Loucy (cell line): Measurements from ENCODE around the gene P4HA1.
"Not testable (repeated sequence)": the region's sequence is repeated elsewhere in the genome, so short reads cannot be mapped to it uniquely, and the experiment has no call there.

Experiments used
- H2AFZ ChIP-seq: fragments of 200-600 bp; sonication (generic); 2 replicates; pipeline ENCODE4 v1.6.0; 2016; ENCODE audit warnings: antibody characterized with exemption, mild to moderate bottlenecking, low read length, moderate library complexity
- H3F3A ChIP-seq: fragments of 200-600 bp; 2 replicates; pipeline ENCODE4 v1.6.0; 2016; ENCODE audit warnings: antibody characterized with exemption, low read depth, mild to moderate bottlenecking
- H3K27me3 ChIP-seq: fragments of 200-600 bp; sonication (generic); 2 replicates; pipeline ENCODE4 v1.6.1; 2014; ENCODE audit warnings: low read length, mild to moderate bottlenecking; ENCODE audit not compliant: insufficient read depth, poor library complexity, severe bottlenecking
- H3K36me3 ChIP-seq: fragments of 200-600 bp; sonication (generic); 2 replicates; pipeline ENCODE4 v1.6.1; 2016; ENCODE audit warnings: low read length; ENCODE audit not compliant: insufficient read depth
- H3K4me1 ChIP-seq: fragments of 200-600 bp; sonication (generic); 2 replicates; pipeline ENCODE4 v1.5.1; 2014; ENCODE audit warnings: low read length, mild to moderate bottlenecking; ENCODE audit not compliant: insufficient read depth, poor library complexity, severe bottlenecking
- H3K4me2 ChIP-seq: fragments of 200-600 bp; sonication (generic); 2 replicates; pipeline ENCODE4 v1.6.0; 2014; ENCODE audit warnings: antibody characterized with exemption, low read length, low read depth, mild to moderate bottlenecking; ENCODE audit not compliant: poor library complexity, severe bottlenecking
- H3K4me3 ChIP-seq: fragments of 200-600 bp; sonication (generic); 2 replicates; pipeline ENCODE4 v1.5.1; 2014; ENCODE audit warnings: low read length, mild to moderate bottlenecking, mixed read lengths; ENCODE audit not compliant: poor library complexity, severe bottlenecking
- H3K79me2 ChIP-seq: fragments of 200-600 bp; sonication (generic); 2 replicates; pipeline ENCODE4 v1.6.1; 2014; ENCODE audit warnings: low read length; ENCODE audit not compliant: insufficient read depth
- H3K9ac ChIP-seq: fragments of 200-600 bp; sonication (generic); 2 replicates; pipeline ENCODE4 v1.6.0; 2014; ENCODE audit warnings: mild to moderate bottlenecking, low read depth, low read length, moderate library complexity; ENCODE audit not compliant: poor library complexity, severe bottlenecking
- H3K9me2 ChIP-seq: fragments of 200-600 bp; sonication (generic); replicated peaks from 2 replicates; pipeline ENCODE4 v1.6.1; 2016; ENCODE audit warnings: low read depth, low read length, mixed read lengths
- H3K9me3 ChIP-seq: fragments of 200-600 bp; sonication (generic); 2 replicates; pipeline ENCODE4 v1.6.1; 2014; ENCODE audit warnings: mild to moderate bottlenecking, antibody characterized with exemption, low read length, low read depth; ENCODE audit not compliant: insufficient read depth
- H4K20me1 ChIP-seq: fragments of 200-600 bp; sonication (generic); 2 replicates; pipeline ENCODE4 v1.6.0; 2014; ENCODE audit warnings: antibody characterized with exemption, low read length, mild to moderate bottlenecking; ENCODE audit not compliant: insufficient read depth, poor library complexity, severe bottlenecking
- CTCF ChIP-seq: fragments of 200-600 bp; sonication (generic); conservative IDR thresholded peaks from 2 replicates; pipeline ENCODE4 v1.5.1; 2014; ENCODE audit warnings: mild to moderate bottlenecking, antibody characterized with exemption, low read length
- EZH2phosphoT487 ChIP-seq: fragments of 200-600 bp; IDR thresholded peaks from 2 replicates; pipeline ENCODE4 v1.6.1; 2018; ENCODE audit warnings: antibody characterized with exemption, mild to moderate bottlenecking, moderate library complexity, borderline replicate concordance

Gene P4HA1

GRCh38 chr10:73113551-73113950 lies 16.9 kb upstream of the P4HA1 start:
- Histone ChIP-seq H4K20me1 (no peaks in the 10 kb centered on the region), H3F3A (0 out of 2 replicates have a peak, but pooled peaks cover 2% of the 10 kb centered on the region), H3K4me2 (no peak overlapping the region), H2AFZ (no peak overlapping the region), H3K9me2 (no peaks in the 10 kb centered on the region), H3K36me3 (no peaks in the 10 kb centered on the region), H3K4me1 (peaks cover 8% of the 10 kb centered on the region), H3K27me3 (no peaks in the 10 kb centered on the region), H3K9me3 (no peaks in the 10 kb centered on the region), H3K9ac (no peak overlapping the region), H3K79me2 (no peaks in the 10 kb centered on the region), H3K4me3 (no peak overlapping the region)
- no peak for TF ChIP-seq CTCF
- TF ChIP-seq EZH2phosphoT487, result no peak

GRCh38 chr10:73112032-73112431 lies 15.4 kb upstream of the P4HA1 start:
- H3K9ac ChIP-seq, H3K79me2 ChIP-seq, H3K9me3 ChIP-seq, H3K36me3 ChIP-seq, H3K4me1 ChIP-seq, H3K9me2 ChIP-seq, H3F3A ChIP-seq, H2AFZ ChIP-seq, H3K27me3 ChIP-seq, H3K4me2 ChIP-seq, H4K20me1 ChIP-seq, H3K4me3 ChIP-seq: not testable (repeated sequence)

- Histone ChIP-seq H3K79me2 (no peaks in the 10 kb centered on the region), H3K9me2 (no peaks in the 10 kb centered on the region), H3K36me3 (no peaks in the 10 kb centered on the region), H3K9ac (peak within 1 kb of the TSS; percentile 88), H3K4me1 (peaks cover 8% of the 10 kb centered on the region), H3K4me3 (peak within 1 kb of the TSS; percentile 83), H2AFZ (peak within 1 kb of the TSS; percentile 83), H3K4me2 (peak within 1 kb of the TSS; percentile 86), H4K20me1 (no peaks in the 10 kb centered on the region), H3K27me3 (no peaks in the 10 kb centered on the region), H3F3A (0 out of 2 replicates have a peak, but pooled peaks cover 2% of the 10 kb centered on the region), H3K9me3 (no peaks in the 10 kb centered on the region)
- no peak for TF ChIP-seq CTCF
- no peak for TF ChIP-seq EZH2phosphoT487
Measured at GRCh38 chr10:73110345-73110849, 13.7 kb upstream of the P4HA1 start, which contains the start of gene NUDT13. Gene NUDT13 (plus strand): TSS chr10:73110455. CDS start chr10:73114366, 3,911 bp downstream.

GRCh38 chr10:73109248-73109652 lies 12.6 kb upstream of the P4HA1 start:
- H3K79me2 ChIP-seq, H3K9me2 ChIP-seq, H3K27me3 ChIP-seq, H3K4me3 ChIP-seq, H2AFZ ChIP-seq, H3K9ac ChIP-seq, H4K20me1 ChIP-seq, H3K36me3 ChIP-seq, H3K9me3 ChIP-seq, H3K4me2 ChIP-seq, H3F3A ChIP-seq, H3K4me1 ChIP-seq: not testable (repeated sequence)
